Glutamatergic neuron (in vitro differentiated cells): ENCODE data around the gene RBFOX1. TPM values are rescaled to one million over a fixed set of nuclear protein-coding genes. Genes with fewer than 3 reads are reported as not detected.
A peak's percentile ranks its signal among the peaks of the same experiment; 100 is the strongest.

ENCODE experiments used
- DNase-seq: peaks from one replicate; pipeline ENCODE4 v3.0.0; 2022
- H3K27ac Mint-ChIP-seq: one replicate; pipeline ENCODE4 v1.8.0; 2020; ENCODE audit warnings: mild to moderate bottlenecking, mixed read lengths, inconsistent platforms; ENCODE audit not compliant: unreplicated experiment
- H3K27me3 Mint-ChIP-seq: one replicate; pipeline ENCODE4 v1.8.0; 2020; ENCODE audit warnings: mild to moderate bottlenecking, moderate library complexity, mixed read lengths, inconsistent platforms; ENCODE audit not compliant: unreplicated experiment
- H3K36me3 Mint-ChIP-seq: one replicate; pipeline ENCODE4 v1.8.0; 2020; ENCODE audit warnings: mild to moderate bottlenecking, mixed read lengths, inconsistent platforms; ENCODE audit not compliant: unreplicated experiment
- H3K4me1 Mint-ChIP-seq: one replicate; pipeline ENCODE4 v1.8.0; 2020; ENCODE audit warnings: mild to moderate bottlenecking, low read depth, mixed read lengths, inconsistent platforms; ENCODE audit not compliant: unreplicated experiment
- H3K4me3 Mint-ChIP-seq: one replicate; pipeline ENCODE4 v1.8.0; 2020; ENCODE audit warnings: mild to moderate bottlenecking, mixed read lengths, inconsistent platforms; ENCODE audit not compliant: unreplicated experiment
- H3K9me3 Mint-ChIP-seq: one replicate; pipeline ENCODE4 v1.8.0; 2020; ENCODE audit warnings: mild to moderate bottlenecking, moderate library complexity, mixed read lengths, inconsistent platforms; ENCODE audit not compliant: unreplicated experiment
- CTCF ChIP-seq: fragments of 200-600 bp; sonication (generic); IDR thresholded peaks from one replicate; pipeline ENCODE4 v1.5.0; 2021; ENCODE audit not compliant: partially characterized antibody, unreplicated experiment
- total RNA-seq: library from RNA; stranded (reverse); fragmentation: NEBNext Ultra II Directional; extraction: Animal tissue kit (Norgen Biotek cat#: 25700); gene quantifications from one replicate; pipeline ENCODE4 v1.2.1, GENCODE V29; 2021; ENCODE audit not compliant: unreplicated experiment

Gene RBFOX1
- total RNA-seq, 1 donor from 2014 or later, result 30.5 TPM

- H3K4me3 Mint-ChIP-seq, result no peak overlapping the region
- peaks cover 5% of the 10 kb centered on the region for H3K36me3 Mint-ChIP-seq
- TF ChIP-seq CTCF, result no peak
- no peak for DNase-seq
- no peak overlapping the region for H3K27ac Mint-ChIP-seq
- H3K4me1 Mint-ChIP-seq, result no peaks in the 10 kb centered on the region
- peaks cover 6% of the 10 kb centered on the region for H3K9me3 Mint-ChIP-seq
- no peaks in the 10 kb centered on the region for H3K27me3 Mint-ChIP-seq
Observed at GRCh38 chr16:7545251-7545650, 212.6 kb downstream of the RBFOX1 start.

- H3K4me1 Mint-ChIP-seq, result no peaks in the 10 kb centered on the region
- H3K9me3 Mint-ChIP-seq, result peaks cover 6% of the 10 kb centered on the region
- no peaks in the 10 kb centered on the region for H3K27me3 Mint-ChIP-seq
- H3K36me3 Mint-ChIP-seq, result peaks cover 5% of the 10 kb centered on the region
- DNase-seq, result no peak
- H3K27ac Mint-ChIP-seq, result peak overlapping the region; percentile 36
- TF ChIP-seq CTCF, result no peak
- no peak overlapping the region for H3K4me3 Mint-ChIP-seq
Observed at GRCh38 chr16:7546948-7547347, 214.3 kb downstream of the RBFOX1 start.

GRCh38 chr16:7547736-7548135, 215.1 kb downstream of the RBFOX1 start:
- no peak for DNase-seq
- H3K27ac Mint-ChIP-seq, result no peak overlapping the region
- no peaks in the 10 kb centered on the region for H3K27me3 Mint-ChIP-seq
- H3K36me3 Mint-ChIP-seq, result peaks cover 5% of the 10 kb centered on the region
- H3K9me3 Mint-ChIP-seq, result peaks cover 6% of the 10 kb centered on the region
- H3K4me3 Mint-ChIP-seq, result no peak overlapping the region
- TF ChIP-seq CTCF, result no peak
- no peaks in the 10 kb centered on the region for H3K4me1 Mint-ChIP-seq

GRCh38 chr16:7548796-7549318, 216.2 kb downstream of the RBFOX1 start:
- H3K36me3 Mint-ChIP-seq, result no peaks in the 10 kb centered on the region
- no peak overlapping the region for H3K27ac Mint-ChIP-seq
- H3K4me1 Mint-ChIP-seq, result no peaks in the 10 kb centered on the region
- no peak for TF ChIP-seq CTCF
- DNase-seq, result no peak
- no peaks in the 10 kb centered on the region for H3K27me3 Mint-ChIP-seq
- H3K9me3 Mint-ChIP-seq, result peaks cover 2% of the 10 kb centered on the region
- H3K4me3 Mint-ChIP-seq, result no peak overlapping the region

GRCh38 chr16:7550096-7550495, 217.5 kb downstream of the RBFOX1 start:
- no peaks in the 10 kb centered on the region for H3K4me1 Mint-ChIP-seq
- no peak overlapping the region for H3K4me3 Mint-ChIP-seq
- DNase-seq, result no peak
- H3K27me3 Mint-ChIP-seq, result no peaks in the 10 kb centered on the region
- H3K36me3 Mint-ChIP-seq, result no peaks in the 10 kb centered on the region
- TF ChIP-seq CTCF, result no peak
- no peak overlapping the region for H3K27ac Mint-ChIP-seq
- peaks cover 2% of the 10 kb centered on the region for H3K9me3 Mint-ChIP-seq
